HL-60 (cell line): ENCODE data around the gene FTCD.
"Not testable (repeated sequence)": the region's sequence is repeated elsewhere in the genome, so short reads cannot be mapped to it uniquely, and the experiment has no call there.

Experiments used
- CTCF ChIP-seq: IDR thresholded peaks from one replicate; pipeline ENCODE4 v1.5.1; 2011; ENCODE audit warnings: low read length, control low read depth, inconsistent platforms; ENCODE audit not compliant: insufficient read depth
- GABPA ChIP-seq: IDR thresholded peaks from 2 replicates; pipeline ENCODE4 v1.6.1; 2012; ENCODE audit warnings: low read depth
- POLR2AphosphoS5 ChIP-seq: IDR thresholded peaks from 2 replicates; pipeline ENCODE4 v1.6.1; 2012; ENCODE audit warnings: low read depth
- REST ChIP-seq: IDR thresholded peaks from 2 replicates; pipeline ENCODE4 v1.6.1; 2012; ENCODE audit warnings: low read depth; ENCODE audit not compliant: insufficient replicate concordance

GRCh38 chr21:46107376-46107775 is 48.0 kb downstream of the FTCD start:
- TF ChIP-seq CTCF, REST, POLR2AphosphoS5, GABPA: not testable (repeated sequence)
